SKM-1 treated with dmso at 0.1 percent for 144 hours (cell line): Measurements from ENCODE around the gene UMPS.

Source experiments
- DNase-seq: peaks from one replicate; lab custom pipeline; 2025; ENCODE audit not compliant: unreplicated experiment; lab: John Stamatoyannopoulos, UW

The UMPS gene

DNA sequence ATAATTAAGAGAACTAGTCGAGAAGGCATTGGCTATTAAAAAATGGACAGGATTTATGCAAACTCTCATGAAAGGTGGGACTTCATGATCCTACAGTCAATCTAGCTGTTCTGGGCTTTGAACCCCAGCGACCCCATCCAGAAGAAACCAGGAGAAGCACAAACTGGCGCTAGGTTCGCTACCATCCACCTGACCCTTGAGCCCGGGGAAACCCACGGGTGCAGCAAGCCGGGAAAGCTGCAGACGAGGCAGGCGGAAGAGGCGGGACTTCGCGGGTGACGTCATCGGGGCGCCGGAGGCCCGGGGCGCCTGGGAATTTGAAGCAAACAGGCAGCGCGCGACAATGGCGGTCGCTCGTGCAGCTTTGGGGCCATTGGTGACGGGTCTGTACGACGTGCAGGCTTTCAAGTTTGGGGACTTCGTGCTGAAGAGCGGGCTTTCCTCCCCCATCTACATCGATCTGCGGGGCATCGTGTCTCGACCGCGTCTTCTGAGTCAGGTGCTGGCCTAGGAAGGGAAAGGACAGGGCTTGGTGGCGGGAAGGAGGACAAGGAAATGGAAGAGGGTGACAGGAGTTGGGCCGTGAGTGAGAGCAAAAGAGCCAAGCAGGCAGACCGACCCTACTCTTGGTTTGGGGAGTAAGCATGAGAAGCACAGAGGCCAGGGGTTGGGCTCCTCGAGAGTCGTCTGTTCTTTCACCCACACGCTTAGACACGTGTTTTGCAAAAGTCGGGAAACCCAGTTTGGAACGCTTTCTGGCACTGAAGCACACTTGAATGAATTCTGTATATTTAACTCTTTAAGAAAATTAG is at the start of gene UMPS:
Gene UMPS (plus strand): TSS at position 324 of the 812 bp plus-strand sequence. CDS start 20 bp downstream, at position 344.
- peak; percentile 79 for DNase-seq

DNA sequence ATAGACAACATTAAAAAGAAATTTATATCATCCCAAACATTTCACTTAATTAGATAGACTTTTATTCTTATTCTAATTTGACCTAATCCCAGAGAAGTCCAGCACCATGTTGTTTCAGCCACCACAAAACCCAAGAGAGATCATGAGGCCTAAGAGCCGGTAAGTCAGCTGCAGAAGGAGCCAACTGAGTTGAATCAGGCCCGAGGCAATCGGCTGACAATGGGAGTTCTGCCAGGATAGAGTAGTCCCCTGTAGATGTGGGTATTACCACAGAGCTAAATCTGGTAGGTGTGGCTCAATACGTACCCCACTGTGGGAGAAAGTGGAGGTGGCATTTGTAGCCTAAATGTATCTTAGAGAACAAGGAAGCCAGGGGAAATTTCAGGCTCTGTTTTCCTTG is 49.7 kb upstream of the UMPS start:
- no peak for DNase-seq

DNA sequence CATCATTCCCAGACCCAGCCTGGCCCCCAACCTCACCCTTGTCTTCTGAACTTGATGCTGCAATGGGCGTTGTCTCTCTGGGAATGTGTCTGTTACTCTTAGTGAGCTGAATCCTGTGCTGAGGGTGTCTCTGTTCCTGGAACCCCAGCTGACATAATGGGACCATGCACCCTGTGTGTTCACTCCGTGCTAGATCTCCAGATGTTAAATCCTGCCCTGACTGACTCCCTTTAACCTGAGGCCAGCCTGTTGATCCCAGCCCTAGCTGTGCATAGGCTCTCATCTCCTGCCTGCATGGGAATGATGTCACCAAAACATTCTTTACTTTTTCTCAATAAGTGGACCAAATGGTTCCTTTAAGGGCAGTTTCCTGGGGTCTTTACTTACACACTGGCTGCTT is 48.0 kb upstream of the UMPS start:
- no peak for DNase-seq

DNA sequence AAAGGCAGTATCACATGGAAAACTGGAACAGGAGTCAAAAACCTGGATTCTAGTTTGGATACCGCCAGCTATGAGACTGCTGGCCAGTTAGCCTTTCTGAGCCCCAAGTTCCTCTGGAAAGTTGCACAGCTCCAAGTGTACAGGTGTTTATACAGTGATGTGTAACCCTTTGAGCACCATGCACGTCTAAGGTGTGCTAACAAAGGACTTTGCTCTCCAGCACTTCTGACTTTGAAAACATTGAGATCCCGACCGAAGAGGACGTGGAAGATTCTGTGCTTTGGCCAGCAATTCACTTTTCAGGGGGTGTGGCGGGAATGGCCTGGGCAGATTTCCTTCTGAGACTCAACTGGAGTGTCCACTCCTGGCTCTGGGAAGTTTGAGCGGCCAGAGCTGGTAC is 45.8 kb upstream of the UMPS start:
- no peak for DNase-seq

DNA sequence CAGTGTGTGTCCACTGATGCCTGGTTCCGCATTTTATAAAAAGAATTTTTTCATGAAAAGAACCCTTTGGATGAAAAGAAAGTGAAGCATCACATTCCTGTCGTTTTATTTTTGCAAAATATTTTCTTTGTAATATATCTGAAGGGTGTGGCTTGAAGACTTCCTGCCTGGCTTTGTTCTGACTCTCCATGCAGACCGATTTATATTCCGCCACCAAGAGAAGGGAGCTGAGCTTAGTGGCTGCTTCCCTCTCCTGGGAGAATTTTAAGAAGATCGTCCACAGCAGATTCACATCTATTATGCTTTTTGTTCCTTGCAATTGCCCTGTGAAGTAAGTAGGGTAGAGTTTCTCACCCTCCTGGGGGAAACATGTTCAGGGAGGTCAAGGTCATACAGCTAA is 45.2 kb upstream of the UMPS start:
- no peak for DNase-seq

DNA sequence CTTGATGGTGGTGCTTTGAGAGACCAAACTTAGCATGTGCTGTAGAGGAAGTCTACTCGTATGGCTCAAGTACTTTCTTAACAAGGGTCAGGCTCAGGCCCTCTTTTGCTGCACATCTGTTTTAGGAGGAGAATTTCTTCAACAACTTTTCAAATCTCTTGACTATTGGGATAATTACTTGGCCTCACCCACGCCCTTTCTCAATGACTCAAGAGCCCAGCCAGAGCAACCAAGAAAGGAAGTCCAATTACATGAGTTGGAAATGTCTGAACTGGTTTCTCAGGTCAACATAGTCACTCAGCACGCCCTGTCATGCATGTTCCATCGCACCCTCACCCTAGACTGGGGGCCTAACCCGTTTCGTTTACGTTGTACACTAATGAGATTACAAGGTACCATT is 44.8 kb upstream of the UMPS start:
- DNase-seq: no peak

DNA sequence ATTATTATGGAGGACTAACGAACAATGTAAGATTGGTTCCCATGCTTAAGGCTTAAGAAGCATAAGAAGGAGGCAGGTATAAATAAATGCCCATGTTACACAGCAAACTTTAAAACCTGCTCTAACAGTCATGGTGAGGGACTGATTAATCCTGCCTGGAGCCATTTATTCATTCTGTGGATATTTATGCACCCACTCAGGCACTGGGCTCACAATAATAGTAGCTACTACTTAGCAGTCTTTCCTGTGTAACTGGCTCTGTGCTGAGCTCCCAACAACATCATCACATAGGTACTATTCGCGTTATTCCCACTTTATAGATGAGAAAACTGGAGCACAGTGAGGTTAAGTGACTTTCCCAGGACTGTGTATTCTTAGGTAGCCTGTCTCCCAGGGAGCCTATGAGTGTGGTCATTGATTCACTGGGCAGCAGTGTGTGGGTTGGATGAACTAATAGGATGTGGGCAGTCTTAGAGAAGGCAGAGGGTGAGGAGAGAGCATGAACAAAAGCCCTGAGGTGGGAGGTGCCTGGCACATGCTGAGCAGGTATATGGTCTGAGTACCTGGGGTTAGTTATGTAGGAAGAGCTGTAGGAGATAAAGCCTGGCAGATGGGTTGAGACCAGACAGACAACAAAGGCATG is 44.1 kb upstream of the UMPS start:
- DNase-seq: no peak

DNA sequence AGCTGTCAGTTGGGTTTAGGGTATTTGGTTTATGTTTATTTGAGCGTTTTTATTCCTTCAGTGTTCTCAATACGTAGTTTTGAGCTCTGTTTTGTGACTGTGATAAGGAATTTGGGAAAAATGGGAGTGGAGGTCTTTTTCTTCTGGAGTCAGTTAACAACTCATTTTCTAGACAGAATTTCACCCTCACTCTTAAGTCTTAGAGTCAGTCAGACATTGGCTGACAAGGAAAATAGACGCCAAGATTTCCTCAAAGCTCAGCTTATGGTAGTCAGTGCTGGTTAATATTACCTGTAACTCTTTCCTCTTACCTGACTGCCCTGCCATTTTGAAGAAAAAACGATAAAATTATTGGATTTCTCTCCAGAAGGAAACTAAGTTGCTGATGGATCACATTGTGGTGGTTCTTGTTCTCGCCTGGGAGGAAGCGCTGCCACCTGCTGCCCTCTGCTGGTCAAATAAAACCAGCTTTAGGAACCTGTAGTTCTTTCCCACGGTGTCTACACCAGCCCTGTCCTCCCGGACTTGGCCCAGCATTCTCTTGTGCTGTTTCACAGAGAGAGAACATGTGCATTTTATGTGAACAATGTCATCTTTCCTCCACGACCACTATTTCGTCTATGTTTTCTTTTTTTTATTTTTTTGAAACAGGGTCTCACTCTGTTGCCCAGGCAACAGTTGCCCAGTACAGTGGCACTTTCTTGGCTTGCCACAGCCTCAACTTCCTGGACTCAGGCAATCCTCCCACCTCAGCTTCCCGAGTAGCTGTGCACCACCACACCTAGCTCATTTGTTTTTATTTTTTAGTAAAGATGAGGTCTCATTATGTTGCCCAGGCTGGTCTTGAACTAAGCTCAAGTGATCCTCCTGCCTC is 41.4 kb upstream of the UMPS start:
- DNase-seq: peak; percentile 53

DNA sequence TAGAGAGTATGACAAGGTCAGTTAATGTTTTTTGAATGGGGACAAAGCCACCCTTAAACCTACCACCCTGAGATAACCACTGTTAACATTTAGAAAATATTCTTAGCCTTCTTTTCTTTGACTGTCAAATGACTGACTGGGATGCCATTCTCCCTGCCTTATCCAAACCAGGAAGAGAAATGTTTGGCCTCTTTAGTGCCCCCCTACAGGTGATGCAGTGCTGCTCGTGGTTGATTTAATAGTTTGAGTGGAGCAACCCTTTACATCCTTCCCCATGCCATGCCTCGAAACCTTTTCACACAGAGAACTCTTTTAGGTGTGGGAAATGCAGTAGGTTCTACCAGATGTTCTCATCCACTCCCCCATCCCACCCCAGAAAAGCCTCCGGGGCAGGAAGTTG is 38.7 kb upstream of the UMPS start:
- no peak for DNase-seq

DNA sequence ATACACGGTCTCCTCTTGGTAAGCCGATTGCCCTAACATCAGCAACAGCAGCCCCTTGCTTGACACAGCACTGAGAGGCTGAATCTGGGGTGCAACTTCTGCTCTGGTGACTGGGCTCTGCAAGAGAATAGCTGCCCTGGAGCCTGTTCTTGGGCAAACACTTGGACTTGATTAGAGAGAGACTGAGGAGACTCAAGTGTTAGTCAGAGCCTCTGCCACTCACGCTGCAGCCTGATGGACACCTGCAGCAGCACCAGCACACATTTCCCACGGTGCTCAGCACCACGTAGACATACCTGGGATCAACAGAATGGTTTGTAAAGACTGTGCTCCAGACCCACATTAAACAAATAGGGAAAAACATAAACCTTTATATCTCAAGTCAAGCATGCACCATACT is 35.8 kb upstream of the UMPS start:
- no peak for DNase-seq

DNA sequence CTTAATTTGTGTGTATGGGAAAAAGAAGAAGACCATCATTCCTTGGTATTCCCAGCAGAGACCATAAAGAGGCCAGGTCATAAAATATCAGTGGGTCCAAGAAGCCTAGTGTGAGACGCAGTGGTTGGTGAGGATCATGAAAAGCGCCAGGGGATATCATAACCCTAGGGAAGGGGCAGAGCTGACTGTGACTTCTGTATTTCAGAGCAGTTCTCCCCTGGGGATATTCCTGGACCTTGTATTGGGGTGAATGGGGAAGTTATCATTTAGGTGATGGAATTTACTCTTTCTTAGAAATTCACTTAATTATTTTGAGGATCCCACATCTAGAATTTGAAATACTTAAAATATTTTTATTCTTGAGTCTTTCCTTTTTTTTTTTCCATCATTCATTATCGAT is 34.9 kb upstream of the UMPS start:
- no peak for DNase-seq

DNA sequence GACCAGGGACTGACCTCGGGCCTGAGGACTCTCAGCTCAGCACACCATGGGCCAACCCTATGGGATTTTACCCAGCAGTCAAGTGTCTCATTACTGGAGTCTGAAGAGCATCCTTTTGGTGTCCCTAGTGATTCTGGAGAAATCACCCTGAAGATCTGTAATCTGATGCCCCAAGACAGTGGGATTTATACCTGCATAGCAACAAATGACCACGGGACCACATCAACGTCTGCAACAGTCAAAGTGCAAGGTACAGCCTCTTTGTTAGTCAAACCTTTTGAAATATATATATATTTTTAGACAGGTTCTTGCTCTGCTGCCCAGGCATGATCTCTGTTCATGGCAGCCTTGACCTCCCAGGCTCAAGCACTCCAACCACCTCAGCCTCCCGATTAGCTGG is 34.2 kb upstream of the UMPS start:
- no peak for DNase-seq

DNA sequence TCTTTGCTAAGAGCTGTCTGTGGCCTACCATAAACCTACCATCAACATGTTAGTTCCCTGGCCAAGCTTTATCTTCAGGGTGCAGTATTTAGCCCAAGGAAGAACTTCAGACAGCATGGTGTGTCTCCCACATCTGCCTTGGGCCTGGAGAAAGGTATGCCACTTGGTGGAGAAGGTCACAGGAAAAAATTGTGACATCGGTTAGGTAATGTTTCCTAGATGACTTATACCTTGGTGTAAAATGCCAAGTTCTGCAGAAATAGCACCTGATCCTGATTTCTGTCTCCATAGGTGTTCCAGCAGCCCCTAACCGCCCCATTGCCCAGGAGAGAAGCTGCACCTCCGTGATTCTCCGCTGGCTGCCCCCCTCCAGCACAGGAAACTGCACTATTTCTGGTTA is 33.0 kb upstream of the UMPS start:
- no peak for DNase-seq

DNA sequence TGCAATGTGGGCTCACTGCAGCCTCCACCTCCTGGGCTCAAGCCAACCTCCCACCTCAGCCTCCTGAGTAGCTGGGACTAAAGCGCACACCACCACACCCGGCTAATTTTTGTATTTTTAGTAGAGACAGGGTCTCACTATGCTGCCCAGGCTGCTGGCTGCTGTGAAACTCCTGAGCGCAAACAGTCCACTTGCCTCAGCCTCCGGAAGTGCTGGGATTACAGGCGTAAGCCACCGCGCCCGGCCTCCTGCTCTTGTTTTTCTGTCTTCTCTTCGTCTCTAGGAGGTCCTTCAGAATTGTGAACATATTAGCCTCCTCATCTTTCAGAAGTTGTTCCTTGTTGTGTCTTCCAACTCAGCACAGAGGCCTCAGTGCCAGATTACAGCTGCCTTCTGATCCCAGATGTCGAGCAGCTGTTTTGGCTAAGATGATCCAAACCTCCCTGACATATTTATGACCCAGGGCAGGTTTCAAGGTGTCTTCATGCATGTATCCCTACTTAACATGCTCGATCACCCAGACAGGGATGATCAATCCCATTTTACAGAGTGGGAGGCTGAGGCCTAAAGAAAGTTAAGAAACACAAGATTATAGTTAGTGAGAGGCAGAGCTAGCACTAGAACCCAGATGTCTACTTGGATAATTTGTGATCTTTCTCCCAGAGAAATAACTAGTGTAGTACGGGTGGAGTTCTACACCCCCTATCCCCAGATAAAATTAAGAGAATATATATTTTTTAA is 32.1 kb upstream of the UMPS start:
- DNase-seq: no peak

DNA sequence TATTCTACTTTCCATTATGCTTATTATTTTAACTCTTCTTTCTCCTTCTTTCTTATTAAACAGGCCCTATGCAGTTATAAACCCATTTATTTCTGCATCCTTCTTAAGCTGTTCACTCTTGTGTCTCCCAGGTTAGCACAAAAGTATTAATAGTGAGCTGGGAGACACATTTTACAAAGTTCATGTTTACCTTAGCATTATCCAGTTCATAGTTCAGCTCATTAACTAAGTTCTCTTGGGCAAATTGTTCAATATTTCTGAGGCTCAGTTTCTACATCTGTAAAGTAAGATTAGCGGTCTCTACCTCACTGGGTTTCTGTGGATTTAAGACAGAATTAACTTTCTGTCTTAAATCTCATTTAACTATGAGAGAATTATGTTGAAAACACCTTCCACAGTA is 31.2 kb upstream of the UMPS start:
- DNase-seq: no peak

DNA sequence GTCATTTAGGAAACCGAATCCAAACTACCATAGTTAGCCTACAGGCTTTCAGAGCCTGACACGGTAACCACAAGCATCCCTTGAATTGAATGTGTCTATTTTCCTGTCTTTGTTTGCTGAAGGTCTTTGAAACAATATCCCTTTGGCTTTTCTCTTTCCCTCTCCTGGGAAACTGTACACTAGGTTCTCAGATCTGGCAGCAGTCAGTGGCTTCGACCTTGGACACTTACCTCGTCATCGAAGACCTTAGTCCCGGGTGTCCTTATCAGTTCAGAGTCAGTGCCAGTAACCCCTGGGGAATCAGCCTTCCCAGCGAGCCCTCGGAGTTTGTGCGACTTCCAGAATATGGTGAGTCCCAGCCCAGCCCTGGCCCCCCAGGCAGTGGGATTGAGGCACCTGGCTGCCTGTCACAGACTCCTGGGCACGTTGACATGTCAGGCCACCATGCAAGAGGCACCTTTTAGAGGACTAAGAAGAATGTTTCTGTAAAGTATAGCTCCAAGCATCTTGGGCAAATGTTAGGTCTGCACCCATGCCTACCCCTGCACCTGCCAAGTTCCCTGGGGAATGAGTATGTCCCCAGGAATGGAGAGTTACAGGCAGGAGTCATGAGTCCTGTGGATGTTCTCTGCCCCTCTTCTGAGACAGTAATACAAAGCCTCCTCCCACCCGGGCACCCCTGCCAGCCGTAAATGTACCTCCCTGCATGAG is 30.4 kb upstream of the UMPS start:
- no peak for DNase-seq

DNA sequence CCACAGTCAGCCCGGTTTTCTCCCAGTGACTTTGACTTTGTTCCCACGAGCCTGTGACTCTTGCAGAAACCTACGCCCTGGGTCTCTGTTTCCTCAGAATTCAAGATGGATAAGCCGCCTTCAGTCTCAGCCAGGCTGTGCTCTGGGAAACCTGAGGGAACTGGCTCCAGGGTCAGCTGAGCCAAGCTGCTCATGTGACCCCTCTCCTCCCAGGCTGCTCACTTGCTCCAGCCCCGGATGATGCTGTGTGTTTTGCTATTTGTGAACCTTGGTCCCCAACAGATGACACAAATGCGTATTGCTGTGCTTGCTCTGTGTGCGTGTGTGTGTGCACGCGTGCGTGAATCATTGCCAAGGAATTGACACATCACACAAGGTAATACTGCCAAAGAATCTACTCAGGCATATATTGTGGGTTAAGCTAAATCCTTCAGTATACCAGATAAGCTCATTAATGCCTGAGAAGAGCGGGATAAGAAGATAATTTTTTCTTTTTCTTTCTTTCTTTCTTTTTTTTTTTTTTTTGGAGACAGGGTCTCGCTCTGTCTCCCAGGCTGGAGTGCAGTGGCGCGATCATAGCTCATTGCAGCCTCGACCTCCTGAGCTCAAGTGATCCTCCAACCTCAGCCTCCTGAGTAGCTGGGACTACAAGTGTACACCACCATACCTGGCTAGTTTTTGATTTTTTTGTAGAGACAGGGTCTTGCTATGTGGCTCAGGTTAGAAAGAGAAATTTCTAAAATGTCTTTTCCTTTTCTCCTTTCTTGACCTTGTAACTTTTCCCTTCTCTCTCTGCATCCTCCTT is 29.2 kb upstream of the UMPS start:
- no peak for DNase-seq

DNA sequence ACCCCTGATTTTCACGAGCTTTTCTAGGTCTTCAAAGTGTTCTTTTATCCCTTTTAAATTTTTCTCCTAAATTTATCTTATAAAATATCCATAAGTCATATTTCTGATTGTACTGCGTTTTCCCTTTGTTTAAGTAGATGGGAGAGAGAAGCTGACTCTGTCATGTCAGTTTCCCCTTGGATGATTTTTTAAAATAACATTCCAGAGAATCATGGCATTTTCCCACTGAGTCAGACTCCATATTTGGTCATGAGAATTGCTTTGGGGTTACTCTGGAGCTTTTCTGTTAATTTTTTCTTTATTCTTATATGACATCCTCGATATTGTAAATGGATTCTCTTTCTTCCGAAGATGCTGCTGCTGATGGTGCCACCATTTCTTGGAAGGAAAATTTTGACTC is 28.6 kb upstream of the UMPS start:
- no peak for DNase-seq

DNA sequence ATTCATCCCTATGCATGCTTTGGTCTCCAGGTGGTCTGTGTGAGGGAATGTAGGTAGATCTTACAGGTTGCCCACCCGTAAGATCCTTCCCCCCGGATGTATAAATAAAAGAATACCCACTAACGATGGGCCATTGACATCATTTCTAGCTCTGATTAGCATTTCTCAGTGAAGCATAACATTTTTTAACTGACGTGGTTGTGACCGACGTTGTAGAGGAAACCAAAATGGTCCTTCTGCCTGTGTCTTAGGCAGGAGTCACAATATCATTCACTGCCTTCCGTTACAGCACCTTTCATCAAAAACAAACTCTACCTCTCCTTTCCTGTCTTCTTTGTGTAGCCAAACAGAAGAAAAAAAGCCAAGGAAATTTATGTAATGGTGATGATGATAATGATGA is 27.3 kb upstream of the UMPS start:
- DNase-seq: no peak

DNA sequence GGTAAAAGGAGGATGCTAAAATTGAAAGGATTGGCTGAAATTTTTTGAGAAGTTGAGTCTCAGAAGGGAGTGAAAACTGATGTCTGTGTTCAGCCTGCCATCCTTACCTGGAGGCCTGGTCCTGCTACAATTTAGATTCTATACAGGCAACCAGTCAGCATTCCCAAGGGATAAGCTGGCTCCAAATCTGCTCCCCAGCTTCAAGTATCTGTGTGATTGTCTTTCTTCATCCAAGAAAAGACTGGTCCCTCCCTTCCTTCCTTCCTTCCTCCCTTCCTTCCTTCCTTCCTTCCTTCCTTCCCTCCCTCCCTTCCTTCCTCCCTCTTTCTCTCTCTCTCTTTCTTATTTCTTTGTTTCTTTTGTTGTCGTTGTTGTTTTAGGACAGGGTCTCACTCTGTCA is 24.7 kb upstream of the UMPS start:
- no peak for DNase-seq
